Hepatocyte (in vitro differentiated cells): ENCODE measurements around the gene TBCD.

Experiments
- EZH2 ChIP-seq: fragments of 200-600 bp; sonication (generic); IDR thresholded peaks from 2 replicates; pipeline ENCODE4 v1.6.1; 2016; ENCODE audit warnings: antibody characterized with exemption, mild to moderate bottlenecking, borderline replicate concordance
- EZH2phosphoT487 ChIP-seq: fragments of 200-600 bp; sonication (generic); IDR thresholded peaks from one replicate; pipeline ENCODE4 v1.6.1; 2018; ENCODE audit warnings: antibody characterized with exemption, mild to moderate bottlenecking, low read depth, moderate library complexity; ENCODE audit not compliant: unreplicated experiment, severe bottlenecking
- TF ChIP-seq, protein P1 (sequence below): fragments of 200-600 bp; sonication (generic); IDR thresholded peaks from 2 replicates; pipeline ENCODE4 v1.5.1; 2016; ENCODE audit warnings: antibody characterized with exemption, mild to moderate bottlenecking; ENCODE audit not compliant: poor library complexity

DNA sequence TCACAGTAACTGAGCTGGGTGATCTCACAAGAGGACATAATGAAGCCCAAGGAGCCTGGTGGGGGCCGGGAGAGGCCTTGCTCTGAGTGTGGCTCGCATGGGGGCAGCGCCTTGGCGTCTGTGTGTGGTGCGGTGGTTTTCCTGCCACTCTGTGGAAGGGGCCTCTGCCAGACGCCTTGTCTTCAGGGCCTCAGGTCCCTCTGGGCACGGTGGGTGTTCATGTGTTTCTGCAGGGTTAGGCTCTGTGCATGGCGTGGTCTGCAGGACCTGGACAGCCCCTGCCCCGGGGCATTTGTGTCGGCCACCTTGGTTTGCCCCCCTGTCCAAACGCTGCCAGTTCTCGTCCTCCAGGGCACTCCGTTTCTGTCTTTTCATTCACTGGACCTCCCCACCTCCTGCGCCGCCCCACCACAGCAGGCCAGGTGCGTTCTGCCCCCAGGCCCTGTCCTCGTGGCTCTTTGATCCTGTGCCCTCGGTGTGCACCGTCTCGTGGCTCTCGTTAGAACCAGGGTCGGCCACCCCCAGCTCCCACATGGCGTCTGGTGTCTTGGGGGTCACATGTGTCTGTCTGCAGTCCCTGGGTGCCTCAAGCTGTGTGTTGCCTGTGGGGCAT, 131.7 kb downstream of the TBCD start:
- TF ChIP-seq, protein P1, sequence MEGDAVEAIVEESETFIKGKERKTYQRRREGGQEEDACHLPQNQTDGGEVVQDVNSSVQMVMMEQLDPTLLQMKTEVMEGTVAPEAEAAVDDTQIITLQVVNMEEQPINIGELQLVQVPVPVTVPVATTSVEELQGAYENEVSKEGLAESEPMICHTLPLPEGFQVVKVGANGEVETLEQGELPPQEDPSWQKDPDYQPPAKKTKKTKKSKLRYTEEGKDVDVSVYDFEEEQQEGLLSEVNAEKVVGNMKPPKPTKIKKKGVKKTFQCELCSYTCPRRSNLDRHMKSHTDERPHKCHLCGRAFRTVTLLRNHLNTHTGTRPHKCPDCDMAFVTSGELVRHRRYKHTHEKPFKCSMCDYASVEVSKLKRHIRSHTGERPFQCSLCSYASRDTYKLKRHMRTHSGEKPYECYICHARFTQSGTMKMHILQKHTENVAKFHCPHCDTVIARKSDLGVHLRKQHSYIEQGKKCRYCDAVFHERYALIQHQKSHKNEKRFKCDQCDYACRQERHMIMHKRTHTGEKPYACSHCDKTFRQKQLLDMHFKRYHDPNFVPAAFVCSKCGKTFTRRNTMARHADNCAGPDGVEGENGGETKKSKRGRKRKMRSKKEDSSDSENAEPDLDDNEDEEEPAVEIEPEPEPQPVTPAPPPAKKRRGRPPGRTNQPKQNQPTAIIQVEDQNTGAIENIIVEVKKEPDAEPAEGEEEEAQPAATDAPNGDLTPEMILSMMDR, result no peak
- no peak for TF ChIP-seq EZH2
- no peak for TF ChIP-seq EZH2phosphoT487
